Measurements from ENCODE around the gene CCNY. TPM values are rescaled to one million over a fixed set of nuclear protein-coding genes. Genes with fewer than 3 reads are reported as not detected.

The CCNY gene
- total and polyA plus RNA-seq, 2 experiments from 2014 or later: 51.5 to 55.8 TPM

DNA sequence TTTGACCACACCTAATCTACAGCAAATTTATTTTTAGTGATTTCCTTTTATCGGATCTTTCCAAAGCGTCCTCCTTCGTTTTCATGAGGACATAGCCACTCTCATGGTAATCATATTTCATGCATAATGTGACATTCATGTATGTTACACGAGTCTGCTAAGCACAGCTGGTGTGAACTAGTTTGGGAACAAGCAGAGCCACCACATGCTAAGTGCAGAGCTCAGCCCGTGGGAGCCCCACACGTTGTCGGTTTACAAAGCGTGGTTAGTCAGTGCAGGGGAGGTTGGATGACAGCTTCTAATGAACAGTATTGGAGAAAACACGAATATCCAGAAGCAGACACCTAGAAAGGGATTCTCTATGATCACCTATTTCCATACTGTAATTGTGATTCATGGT, 190.4 kb downstream of the CCNY start:
- Histone ChIP-seq H3K4me2 (no peak overlapping the region), H3K9me2 (replicated peaks; ENCODE audit: insufficient read depth) (no peaks in the 10 kb centered on the region), H3K36me3 (replicated peaks; ENCODE audit: insufficient read depth, low read depth) (no peaks in the 10 kb centered on the region), H3K4me3 (no peak overlapping the region), H3K9me3 (ENCODE audit: low read depth) (no peaks in the 10 kb centered on the region), H2AFZ (no peak overlapping the region), H4K20me1 (ENCODE audit: insufficient read depth, poor library complexity, severe bottlenecking) (no peaks in the 10 kb centered on the region), H3K27me3 (no peaks in the 10 kb centered on the region), H3K4me1 (ENCODE audit: insufficient read depth) (no peaks in the 10 kb centered on the region), H3K27ac (no peak overlapping the region), H3K79me2 (no peaks in the 10 kb centered on the region)
- WGBS (ENCODE audit: low lambda C conversion rate, missing lambda C conversion rate): 91% methylated on average over 8 of the region's 9 CpGs
- DNase-seq (ENCODE audit: low spot score): no peak
- TF ChIP-seq EZH2 (IDR thresholded peaks at IDR 0.05; ENCODE audit: borderline replicate concordance): no peak
- TF ChIP-seq EZH2phosphoT487 (IDR thresholded peaks at IDR 0.05; ENCODE audit: low read depth, severe bottlenecking, unreplicated experiment): no peak
- TF ChIP-seq, protein P1, sequence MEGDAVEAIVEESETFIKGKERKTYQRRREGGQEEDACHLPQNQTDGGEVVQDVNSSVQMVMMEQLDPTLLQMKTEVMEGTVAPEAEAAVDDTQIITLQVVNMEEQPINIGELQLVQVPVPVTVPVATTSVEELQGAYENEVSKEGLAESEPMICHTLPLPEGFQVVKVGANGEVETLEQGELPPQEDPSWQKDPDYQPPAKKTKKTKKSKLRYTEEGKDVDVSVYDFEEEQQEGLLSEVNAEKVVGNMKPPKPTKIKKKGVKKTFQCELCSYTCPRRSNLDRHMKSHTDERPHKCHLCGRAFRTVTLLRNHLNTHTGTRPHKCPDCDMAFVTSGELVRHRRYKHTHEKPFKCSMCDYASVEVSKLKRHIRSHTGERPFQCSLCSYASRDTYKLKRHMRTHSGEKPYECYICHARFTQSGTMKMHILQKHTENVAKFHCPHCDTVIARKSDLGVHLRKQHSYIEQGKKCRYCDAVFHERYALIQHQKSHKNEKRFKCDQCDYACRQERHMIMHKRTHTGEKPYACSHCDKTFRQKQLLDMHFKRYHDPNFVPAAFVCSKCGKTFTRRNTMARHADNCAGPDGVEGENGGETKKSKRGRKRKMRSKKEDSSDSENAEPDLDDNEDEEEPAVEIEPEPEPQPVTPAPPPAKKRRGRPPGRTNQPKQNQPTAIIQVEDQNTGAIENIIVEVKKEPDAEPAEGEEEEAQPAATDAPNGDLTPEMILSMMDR (IDR thresholded peaks at IDR 0.05; ENCODE audit: poor library complexity): no peak

DNA sequence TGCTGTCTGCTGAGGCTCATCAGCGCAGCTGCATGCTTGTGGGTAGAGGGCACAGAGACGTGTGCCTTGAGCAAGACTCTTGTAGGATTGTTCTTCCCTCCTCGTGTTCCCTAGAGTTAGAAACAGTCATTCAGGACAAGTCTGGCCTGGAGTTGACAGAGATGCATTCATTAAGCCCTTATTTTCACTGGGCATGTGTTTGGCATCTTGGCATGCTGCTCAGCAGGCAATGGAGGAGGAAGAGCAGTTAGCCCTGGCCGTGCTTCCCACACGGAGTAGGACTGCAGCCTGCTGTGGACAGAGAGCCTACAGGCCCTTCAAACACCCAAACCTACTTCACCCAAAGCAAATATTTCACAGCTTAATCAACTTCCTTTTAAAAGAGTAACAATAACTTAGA, 195.8 kb downstream of the CCNY start:
- Histone ChIP-seq H4K20me1 (ENCODE audit: insufficient read depth, poor library complexity, severe bottlenecking) (no peaks in the 10 kb centered on the region), H2AFZ (no peak overlapping the region), H3K4me1 (ENCODE audit: insufficient read depth) (no peaks in the 10 kb centered on the region), H3K27me3 (no peaks in the 10 kb centered on the region), H3K4me2 (no peak overlapping the region), H3K27ac (no peak overlapping the region), H3K9me3 (ENCODE audit: low read depth) (no peaks in the 10 kb centered on the region), H3K36me3 (replicated peaks; ENCODE audit: insufficient read depth, low read depth) (no peaks in the 10 kb centered on the region), H3K9me2 (replicated peaks; ENCODE audit: insufficient read depth) (no peaks in the 10 kb centered on the region), H3K79me2 (no peaks in the 10 kb centered on the region), H3K4me3 (no peak overlapping the region)
- TF ChIP-seq EZH2phosphoT487 (IDR thresholded peaks at IDR 0.05; ENCODE audit: low read depth, severe bottlenecking, unreplicated experiment) (no peak), EZH2 (IDR thresholded peaks at IDR 0.05; ENCODE audit: borderline replicate concordance) (no peak)
- TF ChIP-seq, protein P1 (IDR thresholded peaks at IDR 0.05; ENCODE audit: poor library complexity): no peak
- DNase-seq (ENCODE audit: low spot score): no peak
- WGBS (ENCODE audit: low lambda C conversion rate, missing lambda C conversion rate): 93% methylated on average over 5 of the region's 5 CpGs

DNA sequence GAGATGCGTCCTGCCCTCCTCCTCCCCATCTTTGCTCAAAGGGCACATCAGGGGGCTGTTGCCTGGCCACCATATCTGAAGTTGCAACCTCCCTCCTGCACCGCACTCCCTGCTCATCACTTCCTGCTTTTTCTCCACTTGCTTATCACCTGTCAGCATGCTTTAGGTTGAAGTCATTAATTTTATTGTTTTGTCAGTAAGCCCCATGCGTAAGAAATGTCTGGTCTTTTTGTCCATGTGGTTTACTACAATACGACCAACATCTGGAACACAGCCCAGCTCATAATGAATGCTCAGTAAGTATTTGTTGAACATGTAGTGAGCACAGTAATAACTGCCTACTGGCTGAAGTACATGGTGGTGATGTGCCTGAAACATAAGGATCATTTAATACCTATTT, 197.3 kb downstream of the CCNY start:
- Histone ChIP-seq H2AFZ (no peak overlapping the region), H3K4me3 (no peak overlapping the region), H4K20me1 (ENCODE audit: insufficient read depth, poor library complexity, severe bottlenecking) (peaks cover 1% of the 10 kb centered on the region), H3K4me2 (no peak overlapping the region), H3K27ac (no peak overlapping the region), H3K9me3 (ENCODE audit: low read depth) (peaks cover under 1% of the 10 kb centered on the region), H3K4me1 (ENCODE audit: insufficient read depth) (no peaks in the 10 kb centered on the region), H3K9me2 (replicated peaks; ENCODE audit: insufficient read depth) (no peaks in the 10 kb centered on the region), H3K79me2 (no peaks in the 10 kb centered on the region), H3K36me3 (replicated peaks; ENCODE audit: insufficient read depth, low read depth) (no peaks in the 10 kb centered on the region), H3K27me3 (no peaks in the 10 kb centered on the region)
- no peak for DNase-seq (ENCODE audit: low spot score)
- WGBS (ENCODE audit: low lambda C conversion rate, missing lambda C conversion rate): 76% methylated on average over 4 of the region's 4 CpGs
- TF ChIP-seq EZH2 (IDR thresholded peaks at IDR 0.05; ENCODE audit: borderline replicate concordance) (no peak), EZH2phosphoT487 (IDR thresholded peaks at IDR 0.05; ENCODE audit: low read depth, severe bottlenecking, unreplicated experiment) (no peak)
- TF ChIP-seq, protein P1 (IDR thresholded peaks at IDR 0.05; ENCODE audit: poor library complexity): no peak

DNA sequence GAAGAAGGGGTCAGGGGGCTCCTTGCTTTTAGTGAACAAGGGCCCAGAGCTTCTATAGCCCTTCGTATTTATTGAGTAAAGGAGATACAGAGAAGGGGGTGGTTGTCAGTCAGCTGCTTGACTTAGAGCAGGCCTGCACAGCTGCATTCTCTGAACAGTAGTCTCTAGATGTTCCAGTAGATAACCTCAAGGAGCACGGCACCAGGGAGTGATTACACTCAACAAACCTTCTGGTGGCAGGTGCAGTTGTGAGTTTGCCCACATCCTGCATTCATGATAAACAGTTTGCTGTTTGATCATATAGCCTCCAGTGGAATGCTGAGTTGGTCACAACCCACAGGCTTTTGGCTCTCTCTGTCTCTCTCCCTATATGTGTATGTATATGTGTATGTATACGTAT, 198.8 kb downstream of the CCNY start:
- Histone ChIP-seq H3K4me2 (no peak overlapping the region), H3K4me3 (no peak overlapping the region), H2AFZ (no peak overlapping the region), H3K36me3 (replicated peaks; ENCODE audit: insufficient read depth, low read depth) (peaks cover 3% of the 10 kb centered on the region), H3K79me2 (peaks cover 7% of the 10 kb centered on the region), H3K4me1 (ENCODE audit: insufficient read depth) (no peaks in the 10 kb centered on the region), H4K20me1 (ENCODE audit: insufficient read depth, poor library complexity, severe bottlenecking) (peaks cover 4% of the 10 kb centered on the region), H3K9me3 (ENCODE audit: low read depth) (peaks cover 3% of the 10 kb centered on the region), H3K9me2 (replicated peaks; ENCODE audit: insufficient read depth) (no peaks in the 10 kb centered on the region), H3K27me3 (no peaks in the 10 kb centered on the region), H3K27ac (no peak overlapping the region)
- 98% methylated on average over 3 of the region's 3 CpGs for WGBS (ENCODE audit: low lambda C conversion rate, missing lambda C conversion rate)
- TF ChIP-seq EZH2phosphoT487 (IDR thresholded peaks at IDR 0.05; ENCODE audit: low read depth, severe bottlenecking, unreplicated experiment) (no peak), EZH2 (IDR thresholded peaks at IDR 0.05; ENCODE audit: borderline replicate concordance) (no peak)
- TF ChIP-seq, protein P1 (IDR thresholded peaks at IDR 0.05; ENCODE audit: poor library complexity): no peak
- no peak for DNase-seq (ENCODE audit: low spot score)

Measured in hepatocyte (in vitro differentiated cells).